ENCODE data around the gene NMRK2. TPM values are rescaled to one million over a fixed set of nuclear protein-coding genes. Genes with fewer than 3 reads are reported as not detected.

The NMRK2 gene
- polyA plus RNA-seq, 5 donors = 13.3 TPM; not detected in 4

DNA sequence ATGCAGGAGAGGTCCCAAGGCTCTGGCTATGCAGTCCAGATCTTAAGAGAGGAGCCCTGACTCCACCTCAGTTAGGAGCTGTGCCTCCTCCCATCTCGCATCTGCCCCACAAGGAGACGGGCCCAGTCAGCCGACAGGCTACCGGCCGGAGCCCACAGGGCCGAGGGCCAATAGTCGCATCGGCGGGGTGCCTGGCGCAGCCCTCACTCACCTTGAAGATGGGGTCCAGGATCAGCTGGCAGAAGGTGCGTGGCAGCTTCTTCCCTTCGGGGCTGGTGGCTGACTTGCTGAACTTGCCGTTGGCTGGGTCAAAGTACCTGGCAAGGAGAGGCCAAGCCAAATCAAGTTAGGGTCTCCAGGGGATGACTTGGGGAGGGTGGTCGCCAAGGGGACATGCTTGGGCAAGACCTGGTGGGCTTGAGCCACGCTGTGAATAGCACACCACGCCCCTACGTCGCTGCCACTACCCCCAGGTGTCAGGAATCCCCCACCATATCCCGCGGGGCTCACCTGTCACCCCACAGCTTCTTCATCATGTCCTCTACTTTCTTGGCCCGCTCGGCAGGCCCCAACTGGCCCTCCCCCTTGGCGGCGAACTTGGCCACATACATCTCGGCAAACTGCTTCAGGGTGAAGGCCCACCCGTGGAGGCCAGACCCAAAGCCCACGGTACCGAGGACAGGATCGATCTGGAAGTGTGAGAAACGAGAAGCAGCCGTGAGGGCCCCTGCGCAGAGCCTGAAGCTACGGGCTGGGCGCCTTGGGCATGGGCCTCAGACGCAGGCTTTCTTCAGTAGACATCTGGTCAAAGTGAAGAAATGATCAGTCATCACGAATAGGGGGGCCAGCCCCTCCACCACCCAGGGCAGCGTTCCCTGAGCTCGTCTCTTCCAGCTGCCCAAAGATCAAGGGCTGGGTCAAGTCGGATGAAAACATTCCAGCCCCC, 49.1 kb downstream of the NMRK2 start:
- no peak for DNase-seq

DNA sequence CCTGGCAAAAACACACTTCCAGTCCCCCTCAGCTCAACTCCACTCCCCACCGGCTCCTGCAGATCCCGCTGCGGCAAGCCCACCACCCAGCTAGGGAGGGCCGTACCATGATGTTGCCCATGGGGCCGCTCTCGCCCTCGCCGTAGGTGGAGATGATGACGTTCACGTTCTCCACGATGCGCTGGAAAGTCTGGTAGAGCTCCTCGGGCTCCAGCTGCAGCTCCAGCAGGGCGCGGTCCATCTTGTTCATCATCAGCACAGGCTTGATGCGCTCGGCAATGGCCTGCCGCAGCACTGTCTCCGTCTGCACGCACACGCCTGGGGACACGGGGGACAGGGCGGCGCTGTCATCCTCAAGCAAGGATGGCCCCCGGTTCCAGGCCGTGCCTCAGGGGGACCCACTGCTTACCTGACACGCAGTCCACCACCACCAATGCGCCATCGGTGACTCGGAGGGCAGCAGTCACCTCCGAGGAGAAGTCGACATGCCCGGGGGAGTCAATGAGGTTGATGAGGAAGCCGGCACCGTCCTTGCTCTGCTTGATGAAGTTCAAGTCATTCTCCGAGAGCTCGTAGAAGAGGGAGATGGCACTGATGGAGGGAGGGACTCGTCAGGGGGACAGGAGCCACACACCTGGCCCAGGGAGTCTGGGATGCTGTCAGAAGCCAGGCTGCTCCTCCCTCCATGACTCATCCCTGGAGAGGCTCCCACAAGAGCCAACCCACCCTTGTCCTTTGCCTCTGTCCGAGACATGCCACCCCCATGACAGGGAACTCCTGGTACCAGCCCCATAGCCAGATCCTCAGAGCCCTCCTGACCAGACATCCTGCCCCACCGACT, 50.1 kb downstream of the NMRK2 start:
- DNase-seq = no peak

- no peak for DNase-seq
Measured at GRCh38 chr19:3983542-3983914, 50.7 kb downstream of the NMRK2 start.

DNA sequence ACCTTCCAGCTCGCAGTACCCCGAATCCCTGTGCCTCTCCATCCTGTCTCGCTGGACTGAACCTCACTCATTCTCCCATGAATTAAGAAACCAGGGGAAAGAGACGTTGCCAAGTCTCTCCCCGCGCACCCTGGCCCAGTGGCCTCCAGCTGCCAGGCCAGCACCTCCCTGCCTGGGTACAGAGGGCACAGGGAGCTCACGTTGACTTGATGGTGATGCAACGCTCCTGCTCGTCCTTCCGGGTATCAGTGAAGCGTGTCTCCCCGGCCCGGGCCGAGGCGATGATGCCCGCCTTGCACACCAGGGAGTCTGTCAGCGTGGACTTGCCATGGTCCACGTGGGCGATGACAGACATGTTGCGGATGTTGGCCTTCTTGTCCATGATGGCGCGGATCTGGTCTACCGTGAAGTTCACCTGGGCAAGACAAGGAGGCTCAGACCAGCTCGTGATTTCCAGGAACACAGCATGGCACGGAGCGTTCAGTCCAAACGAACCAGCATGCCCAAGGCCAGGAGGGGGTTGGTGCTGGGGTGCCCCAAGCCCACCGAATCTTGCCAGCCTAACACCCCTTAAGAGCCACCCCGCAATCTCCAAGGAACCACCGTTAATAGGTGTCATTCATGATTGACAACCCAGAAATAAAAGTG, 51.2 kb downstream of the NMRK2 start:
- DNase-seq = no peak

DNA sequence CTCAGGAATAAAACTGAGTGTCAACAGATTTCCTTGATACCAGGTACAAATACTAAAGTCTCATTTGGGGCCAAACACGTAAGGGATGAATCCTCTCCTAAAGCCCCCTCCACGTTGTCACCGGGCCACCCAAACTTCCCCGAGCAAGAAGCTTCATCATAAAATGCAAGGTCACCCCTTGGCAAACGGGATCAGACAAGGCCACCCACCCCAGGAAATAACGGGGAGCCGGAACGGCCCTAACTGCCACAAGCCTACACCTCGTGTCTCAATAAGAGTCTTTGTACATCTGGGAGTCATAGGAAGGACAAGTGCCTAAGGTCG, 51.7 kb downstream of the NMRK2 start:
- DNase-seq = no peak

DNA sequence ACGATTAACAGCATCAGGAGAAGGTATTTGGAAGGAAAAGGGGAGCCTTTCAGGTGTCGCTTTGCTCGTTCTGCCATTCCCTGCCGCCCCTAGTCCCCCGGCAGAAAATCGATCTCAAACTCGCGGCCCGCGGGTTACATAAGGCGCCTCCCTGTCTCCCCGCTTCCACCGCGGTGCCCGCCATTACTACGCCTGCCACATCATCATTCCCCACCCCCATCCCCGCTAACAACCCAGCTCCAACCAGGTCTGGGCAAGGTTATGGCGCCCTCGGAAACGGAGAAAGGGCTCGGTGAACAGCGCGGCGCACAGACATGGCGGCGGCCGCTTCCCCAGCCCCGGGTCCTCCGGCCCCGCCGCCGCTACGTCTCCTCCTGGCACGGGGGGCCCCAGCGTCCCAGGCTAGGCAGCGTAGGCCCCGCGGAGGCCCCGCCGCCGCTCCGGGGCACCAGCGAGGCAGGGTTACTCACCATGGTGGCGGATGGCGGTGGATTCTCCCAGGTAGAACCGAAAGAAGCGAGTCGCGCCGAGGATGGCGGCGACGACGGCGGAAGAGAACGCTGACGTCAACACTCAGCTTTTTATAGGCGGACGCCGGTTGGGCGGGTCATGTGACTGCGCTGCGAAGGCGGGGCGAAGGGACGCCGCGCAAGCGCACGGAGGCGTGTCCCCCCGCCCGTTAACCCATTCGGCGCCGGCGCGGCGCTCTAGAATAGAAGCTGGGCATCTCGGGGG, 52.2 kb downstream of the NMRK2 start, which contains the start of gene EEF2:
Gene EEF2, minus strand, starts transcription at position 556 of the 735 bp plus-strand sequence. Its CDS starts 83 bp downstream, at position 473.
- peak; percentile 93 to 94 for DNase-seq

- no peak for DNase-seq
Measured at GRCh38 chr19:3985643-3986259, 52.9 kb downstream of the NMRK2 start.

- DNase-seq = peak in 1 of 2 donors; percentile 54
Measured at GRCh38 chr19:3986260-3987041, 53.6 kb downstream of the NMRK2 start.

GRCh38 chr19:3987619-3988371, 54.9 kb downstream of the NMRK2 start:
- DNase-seq = peak; percentile 83 to 85

GRCh38 chr19:3990815-3991117, 57.9 kb downstream of the NMRK2 start:
- no peak for DNase-seq

Other genes starting within 250 kb of the NMRK2 start
- gene PIP5K1C, start 232.6 kb upstream of the NMRK2 start, polyA plus RNA-seq (ENCODE audit: insufficient read depth in 1 of 5, insufficient read length in 5 of 5, low replicate concordance in 1 of 5) = 10 to 100 TPM; 16.6 to 32.1 (median 23.6) TPM
- gene TJP3, start 224.7 kb upstream of the NMRK2 start, polyA plus RNA-seq (ENCODE audit: insufficient read depth in 1 of 5, insufficient read length in 5 of 5, low replicate concordance in 1 of 5) = 10 to 100 TPM in 4 of 5 donors, 1 to 10 TPM in 1; 9.4 to 20.0 (median 16.0) TPM
- gene APBA3, start 171.4 kb upstream of the NMRK2 start, polyA plus RNA-seq (ENCODE audit: insufficient read depth in 1 of 5, insufficient read length in 5 of 5, low replicate concordance in 1 of 5) = 10 to 100 TPM; 11.0 to 23.3 (median 18.1) TPM
- 10 to 100 TPM; 22.2 to 46.5 (median 24.4) TPM for gene MRPL54, start 170.4 kb upstream of the NMRK2 start, polyA plus RNA-seq (ENCODE audit: insufficient read depth in 1 of 5, insufficient read length in 5 of 5, low replicate concordance in 1 of 5)
- not detected for gene RAX2, start 160.8 kb upstream of the NMRK2 start, polyA plus RNA-seq (ENCODE audit: insufficient read depth in 1 of 5, insufficient read length in 5 of 5, low replicate concordance in 1 of 5)
- 1 to 10 TPM in 4 of 5 donors, under 1 TPM in 1; 0.84 to 2.7 (median 1.1) TPM for gene MATK, start 146.7 kb upstream of the NMRK2 start, polyA plus RNA-seq (ENCODE audit: insufficient read depth in 1 of 5, insufficient read length in 5 of 5, low replicate concordance in 1 of 5)
- under 1 TPM; 0.22 to 0.43 (median 0.26) TPM for gene ZFR2, start 64.0 kb upstream of the NMRK2 start, polyA plus RNA-seq (ENCODE audit: insufficient read depth in 1 of 5, insufficient read length in 5 of 5, low replicate concordance in 1 of 5)
- gene ATCAY, start 52.4 kb upstream of the NMRK2 start, polyA plus RNA-seq (ENCODE audit: insufficient read depth in 1 of 5, insufficient read length in 5 of 5, low replicate concordance in 1 of 5) = under 1 TPM; 0.13 to 0.30 (median 0.23) TPM
- gene DAPK3, start 38.0 kb downstream of the NMRK2 start, polyA plus RNA-seq (ENCODE audit: insufficient read depth in 1 of 5, insufficient read length in 5 of 5, low replicate concordance in 1 of 5) = 10 to 100 TPM; 28.5 to 59.8 (median 43.7) TPM
- 1,000 to 10,000 TPM; 1,175 to 1,904 (median 1,537) TPM for gene EEF2, start 52.4 kb downstream of the NMRK2 start, polyA plus RNA-seq (ENCODE audit: insufficient read depth in 1 of 5, insufficient read length in 5 of 5, low replicate concordance in 1 of 5)
- gene PIAS4, start 74.7 kb downstream of the NMRK2 start, polyA plus RNA-seq (ENCODE audit: insufficient read depth in 1 of 5, insufficient read length in 5 of 5, low replicate concordance in 1 of 5) = 10 to 100 TPM; 21.2 to 36.0 (median 28.3) TPM
- 10 to 100 TPM in 2 of 5 donors, 1 to 10 TPM in 3; 6.6 to 15.7 (median 9.3) TPM for gene ZBTB7A, start 133.8 kb downstream of the NMRK2 start, polyA plus RNA-seq (ENCODE audit: insufficient read depth in 1 of 5, insufficient read length in 5 of 5, low replicate concordance in 1 of 5)
- 100 to 1,000 TPM in 2 of 5 donors, 10 to 100 TPM in 3; 81.0 to 160 (median 98.8) TPM for gene MAP2K2, start 191.1 kb downstream of the NMRK2 start, polyA plus RNA-seq (ENCODE audit: insufficient read depth in 1 of 5, insufficient read length in 5 of 5, low replicate concordance in 1 of 5)
- gene CREB3L3, start 220.6 kb downstream of the NMRK2 start, polyA plus RNA-seq (ENCODE audit: insufficient read depth in 1 of 5, insufficient read length in 5 of 5, low replicate concordance in 1 of 5) = under 1 TPM in 1 of 5 donors, not detected in 4; 0.16 TPM
- 10 to 100 TPM; 15.5 to 29.9 (median 18.3) TPM for gene SIRT6, start 249.5 kb downstream of the NMRK2 start, polyA plus RNA-seq (ENCODE audit: insufficient read depth in 1 of 5, insufficient read length in 5 of 5, low replicate concordance in 1 of 5)
- gene ANKRD24, start 249.6 kb downstream of the NMRK2 start, polyA plus RNA-seq (ENCODE audit: insufficient read depth in 1 of 5, insufficient read length in 5 of 5, low replicate concordance in 1 of 5) = 1 to 10 TPM in 3 of 5 donors, under 1 TPM in 2; 0.73 to 3.1 (median 1.1) TPM